C1 segment of cervical spinal cord (tissue), 14 donors: ENCODE data around the gene KRTAP19-6.
"Not testable (repeated sequence)": the region's sequence is repeated elsewhere in the genome, so short reads cannot be mapped to it uniquely, and the experiment has no call there.

Source experiments
- DNase-seq, 14 donors: peaks; one replicate each; lab custom pipeline; 2025; lab: John Stamatoyannopoulos, UW

The KRTAP19-6 gene

GRCh38 chr21:30541764-30542163 lies at the start of gene KRTAP19-6:
Gene KRTAP19-6, minus strand, starts transcription at chr21:30541864. Its CDS starts 31 bp downstream, at chr21:30541833.
- no peak for DNase-seq

GRCh38 chr21:30590297-30590696 lies 48.6 kb upstream of the KRTAP19-6 start, which contains the start of gene KRTAP22-2:
Gene KRTAP22-2, minus strand, starts transcription at chr21:30590397.
- DNase-seq, result no peak

- no peak for DNase-seq
These were observed 41.2 kb upstream of the KRTAP19-6 start for GRCh38 chr21:30582870-30583269.

- peak in 1 of 14 donors; percentile 74 for DNase-seq
These were observed 38.5 kb upstream of the KRTAP19-6 start for GRCh38 chr21:30580132-30580531.

GRCh38 chr21:30579346-30579745 lies 37.7 kb upstream of the KRTAP19-6 start:
- DNase-seq, result peak in 2 of 14 donors; percentile 2 to 71

GRCh38 chr21:30577766-30578165 lies 36.1 kb upstream of the KRTAP19-6 start:
- DNase-seq, result no peak

GRCh38 chr21:30567617-30568016 lies 26.0 kb upstream of the KRTAP19-6 start:
- DNase-seq, result no peak

GRCh38 chr21:30563630-30564029 lies 22.0 kb upstream of the KRTAP19-6 start:
- no peak for DNase-seq

GRCh38 chr21:30563072-30563471 lies 21.4 kb upstream of the KRTAP19-6 start:
- DNase-seq, result no peak

GRCh38 chr21:30561957-30562356 lies 20.3 kb upstream of the KRTAP19-6 start:
- no peak for DNase-seq

- DNase-seq, result no peak
These were observed 19.7 kb upstream of the KRTAP19-6 start, which contains the start of gene KRTAP19-7 for GRCh38 chr21:30561264-30561895. Gene KRTAP19-7, minus strand, starts transcription at chr21:30561314. Its CDS starts 25 bp downstream, at chr21:30561289.

- DNase-seq, result no peak
These were observed 13.4 kb upstream of the KRTAP19-6 start for GRCh38 chr21:30555095-30555494.

GRCh38 chr21:30552782-30553181 lies 11.1 kb upstream of the KRTAP19-6 start:
- DNase-seq, result no peak

- DNase-seq, result no peak
These were observed 22.8 kb downstream of the KRTAP19-6 start for GRCh38 chr21:30518876-30519275.

- no peak for DNase-seq
These were observed 26.0 kb downstream of the KRTAP19-6 start for GRCh38 chr21:30515681-30516080.

GRCh38 chr21:30505621-30506205 lies 36.0 kb downstream of the KRTAP19-6 start:
- DNase-seq, result not testable (repeated sequence)

GRCh38 chr21:30502041-30502440 lies 39.6 kb downstream of the KRTAP19-6 start, which contains the start of gene KRTAP19-5:
Gene KRTAP19-5, minus strand, starts transcription at chr21:30502141. Its CDS starts 51 bp downstream, at chr21:30502090.
- no peak for DNase-seq

GRCh38 chr21:30497065-30497464 lies 44.6 kb downstream of the KRTAP19-6 start, which contains the start of gene KRTAP19-4:
Gene KRTAP19-4, minus strand, starts transcription at chr21:30497165. Its CDS starts 55 bp downstream, at chr21:30497110.
- DNase-seq, result no peak

GRCh38 chr21:30491963-30492428 lies 49.7 kb downstream of the KRTAP19-6 start, which contains the start of gene KRTAP19-3:
Gene KRTAP19-3, minus strand, starts transcription at chr21:30492013. Its CDS starts 56 bp downstream, at chr21:30491957.
- no peak for DNase-seq
